Kasumi-1 (cell line): Measurements from ENCODE around the gene TMTC2.

ENCODE experiments used
- DNase-seq, 2 experiments: peaks; one replicate each; lab custom pipeline; 2025; lab: John Stamatoyannopoulos, UW

The TMTC2 gene

GRCh38 chr12:83140135-83140534 lies 453.4 kb downstream of the TMTC2 start:
- DNase-seq: no peak

GRCh38 chr12:83141460-83141994 lies 454.8 kb downstream of the TMTC2 start:
- no peak for DNase-seq

- no peak for DNase-seq
Observed at GRCh38 chr12:83142914-83143313, 456.2 kb downstream of the TMTC2 start.

- DNase-seq: no peak
Observed at GRCh38 chr12:83143950-83144349, 457.2 kb downstream of the TMTC2 start.

GRCh38 chr12:83145325-83145840 lies 458.7 kb downstream of the TMTC2 start:
- DNase-seq: no peak

GRCh38 chr12:83147341-83147740 lies 460.6 kb downstream of the TMTC2 start:
- no peak for DNase-seq

- no peak for DNase-seq
Observed at GRCh38 chr12:83149987-83150386, 463.3 kb downstream of the TMTC2 start.

GRCh38 chr12:83150465-83151189 lies 463.9 kb downstream of the TMTC2 start:
- no peak for DNase-seq

GRCh38 chr12:83153177-83153576 lies 466.5 kb downstream of the TMTC2 start:
- DNase-seq: no peak

GRCh38 chr12:83156815-83157214 lies 470.1 kb downstream of the TMTC2 start:
- DNase-seq: no peak

- DNase-seq: no peak
Observed at GRCh38 chr12:83157604-83158003, 470.9 kb downstream of the TMTC2 start.

GRCh38 chr12:83158613-83159207 lies 472.0 kb downstream of the TMTC2 start:
- DNase-seq: no peak

- no peak for DNase-seq
Observed at GRCh38 chr12:83161456-83161855, 474.8 kb downstream of the TMTC2 start.

GRCh38 chr12:83168751-83169150 lies 482.0 kb downstream of the TMTC2 start:
- no peak for DNase-seq

- DNase-seq: no peak
Observed at GRCh38 chr12:83172441-83172840, 485.7 kb downstream of the TMTC2 start.

- DNase-seq: no peak
Observed at GRCh38 chr12:83172866-83173649, 486.4 kb downstream of the TMTC2 start.

- no peak for DNase-seq
Observed at GRCh38 chr12:83179999-83180398, 493.3 kb downstream of the TMTC2 start.

GRCh38 chr12:83181074-83181473 lies 494.4 kb downstream of the TMTC2 start:
- DNase-seq: no peak

GRCh38 chr12:83183132-83183531 lies 496.4 kb downstream of the TMTC2 start:
- DNase-seq: no peak
